ENCODE data around the gene SNX32. TPM values are rescaled to one million over a fixed set of nuclear protein-coding genes. Genes with fewer than 3 reads are reported as not detected.

SNX32 gene
- total and polyA plus RNA-seq, 2 donors (not counting 3 experiments of a cell fraction or from before 2014, with no cell fraction given), result 0.19 TPM; not detected in 1

GRCh38 chr11:65861165-65861505, 27.4 kb downstream of the SNX32 start:
- FAIRE-seq (peak; percentile 40), DNase-seq (ENCODE audit: low read depth, low spot score) (no peak)
- no peak overlapping the region for H2AFZ ChIP-seq (ENCODE audit: low read depth, low read length)
- POLR2A ChIA-PET, result interaction anchor here (2.5 to 5.4 kb wide), 2 partner anchors 10 to 29 kb away, joined by 19 to 67 read pairs; partner anchors contain the start of genes CCDC85B and FIBP
- H3K9me1 ChIP-seq (replicated peaks; ENCODE audit: control insufficient read depth, extremely low read depth, insufficient read depth, low read length), result no peaks in the 10 kb centered on the region
- H3K27me3 ChIP-seq (ENCODE audit: control insufficient read depth in 2 of 2, insufficient read depth in 2 of 2, low read length in 2 of 2), result no peaks in the 10 kb centered on the region
- intact Hi-C loops (cut with micrococcal nuclease), result no loop called here
- no peaks in the 10 kb centered on the region for H3K9me3 ChIP-seq (replicated peaks; ENCODE audit: control insufficient read depth, insufficient read depth, low read length)
- peaks cover 51% of the 10 kb centered on the region for H3K79me2 ChIP-seq (ENCODE audit: control insufficient read depth, insufficient read depth, low read length)
- peaks cover 4% of the 10 kb centered on the region for H4K20me1 ChIP-seq (replicated peaks; ENCODE audit: control insufficient read depth, extremely low read depth, insufficient read depth, low read length)
- H3K4me1 ChIP-seq (ENCODE audit: control insufficient read depth, extremely low read depth, insufficient read depth, low read length), result peaks cover 33% of the 10 kb centered on the region
- peak overlapping the region; percentile 75 for H3K9ac ChIP-seq (replicated peaks; ENCODE audit: extremely low read depth, insufficient read depth, low read length)
- peak overlapping the region; percentile 55 for H3K4me2 ChIP-seq (ENCODE audit: insufficient read depth, low read length)
- CTCF ChIA-PET, result interaction anchor here (1.4 to 4.8 kb wide), 5 partner anchors 10 to 28 kb away, joined by 4 to 73 read pairs (median 51); partner anchors contain the start of genes CCDC85B, EFEMP2 and FIBP
- BruUV-seq (replicated peaks), result no TSS peak
- H3K36me3 ChIP-seq (ENCODE audit: control insufficient read depth in 2 of 2, extremely low read depth in 1 of 2, insufficient read depth in 2 of 2, low read length in 2 of 2), result peaks cover 14 to 32% of the 10 kb centered on the region in 2 experiments
- peak overlapping the region; percentile 77 for H3K27ac ChIP-seq (ENCODE audit: insufficient read depth, low read depth, low read length)
- TF ChIP-seq POLR2A (IDR thresholded peaks at IDR 0.05; ENCODE audit: low read depth, low read length) (no peak), MAX (IDR thresholded peaks at IDR 0.05; ENCODE audit: insufficient read depth, insufficient read length) (no peak), POLR2AphosphoS5 (IDR thresholded peaks at IDR 0.05; ENCODE audit: insufficient read depth, low read depth, low read length) (no peak)
- dilution Hi-C loops (cut with MboI; ENCODE audit: extremely low pct_ligation_motif_present, low sequenced_read_pairs), result no loop called here
- peak overlapping the region; percentile 36 to 76 (median 71) for H3K4me3 ChIP-seq (replicated peaks in 1 of 3; ENCODE audit: insufficient read depth in 1 of 3, low read depth in 1 of 3, low read length in 3 of 3)

DNA sequence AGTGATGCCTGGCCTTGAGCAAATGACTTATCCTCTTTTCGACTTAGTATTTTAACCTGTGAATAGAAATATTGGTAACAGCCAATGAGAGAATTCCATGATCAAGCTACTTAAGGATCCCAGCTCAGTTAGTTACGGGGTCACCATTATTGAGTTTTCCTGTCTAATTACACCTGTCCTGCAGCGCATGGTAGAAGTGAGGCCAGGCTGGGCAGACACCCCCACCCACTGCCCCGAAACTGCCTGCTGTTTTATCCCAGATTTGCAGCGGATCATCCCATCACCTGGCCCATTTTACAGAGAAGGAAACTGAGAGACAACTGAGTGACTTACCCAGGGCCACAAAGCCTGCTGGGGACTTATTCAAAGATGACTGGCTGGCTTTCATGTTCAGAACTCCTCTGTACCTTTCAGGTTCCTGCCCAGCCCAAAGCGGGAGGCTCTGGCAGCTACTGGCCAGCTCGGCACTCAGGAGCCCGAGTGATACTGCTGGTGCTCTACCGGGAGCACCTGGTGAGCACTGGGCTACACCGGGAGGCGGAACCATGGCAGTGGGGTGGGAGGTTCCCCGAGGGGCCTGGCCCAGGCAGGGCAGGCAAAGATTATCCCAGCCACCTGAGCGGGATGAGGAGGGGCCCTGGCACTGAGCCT, 27.9 kb downstream of the SNX32 start:
- H3K36me3 ChIP-seq (ENCODE audit: control insufficient read depth in 2 of 2, extremely low read depth in 1 of 2, insufficient read depth in 2 of 2, low read length in 2 of 2), result peaks cover 10 to 32% of the 10 kb centered on the region in 2 experiments

More for the DNA sequence above, 27.9 kb downstream of the SNX32 start:
- peaks cover 1% of the 10 kb centered on the region for H4K20me1 ChIP-seq (replicated peaks; ENCODE audit: control insufficient read depth, extremely low read depth, insufficient read depth, low read length)
- dilution Hi-C loops (cut with MboI; ENCODE audit: extremely low pct_ligation_motif_present, low sequenced_read_pairs), result no loop called here
- POLR2A ChIA-PET, result interaction anchor here (2.5 to 5.4 kb wide), 2 partner anchors 10 to 28 kb away, joined by 19 to 67 read pairs; partner anchors contain the start of genes CCDC85B and FIBP
- intact Hi-C loops (cut with micrococcal nuclease), result no loop called here
- H3K27me3 ChIP-seq (ENCODE audit: control insufficient read depth in 2 of 2, insufficient read depth in 2 of 2, low read length in 2 of 2), result no peaks in the 10 kb centered on the region
- CTCF ChIA-PET, result interaction anchor here (2.8 to 4.8 kb wide), 3 partner anchors 10 to 28 kb away, joined by 51 to 73 read pairs (median 57); partner anchors contain the start of genes CCDC85B, EFEMP2 and FIBP
- no peak for TF ChIP-seq POLR2AphosphoS5 (IDR thresholded peaks at IDR 0.05; ENCODE audit: insufficient read depth, low read depth, low read length)
- peak overlapping the region; percentile 75 for H3K9ac ChIP-seq (replicated peaks; ENCODE audit: extremely low read depth, insufficient read depth, low read length)
- H3K27ac ChIP-seq (ENCODE audit: insufficient read depth, low read depth, low read length), result no peak overlapping the region
- no peak overlapping the region for H2AFZ ChIP-seq (ENCODE audit: low read depth, low read length)
- no TSS peak for BruUV-seq (replicated peaks)
- H3K9me1 ChIP-seq (replicated peaks; ENCODE audit: control insufficient read depth, extremely low read depth, insufficient read depth, low read length), result no peaks in the 10 kb centered on the region
- H3K9me3 ChIP-seq (replicated peaks; ENCODE audit: control insufficient read depth, insufficient read depth, low read length), result no peaks in the 10 kb centered on the region
- no peak for DNase-seq (ENCODE audit: low read depth, low spot score)
- H3K79me2 ChIP-seq (ENCODE audit: control insufficient read depth, insufficient read depth, low read length), result peaks cover 46% of the 10 kb centered on the region
- H3K4me3 ChIP-seq (replicated peaks in 1 of 3; ENCODE audit: insufficient read depth in 1 of 3, low read depth in 1 of 3, low read length in 3 of 3), result peak overlapping the region; percentile 36 to 76 (median 71)
- FAIRE-seq, result no peak
- H3K4me2 ChIP-seq (ENCODE audit: insufficient read depth, low read length), result peak overlapping the region; percentile 55
- peaks cover 28% of the 10 kb centered on the region for H3K4me1 ChIP-seq (ENCODE audit: control insufficient read depth, extremely low read depth, insufficient read depth, low read length)

Data from endothelial cell of umbilical vein (primary cell).